Measurements from ENCODE around the gene LRP1.
"Not testable (repeated sequence)": the region's sequence is repeated elsewhere in the genome, so short reads cannot be mapped to it uniquely, and the experiment has no call there.

The LRP1 gene

GRCh38 chr12:57112492-57113294 lies 15.6 kb upstream of the LRP1 start:
- no peak for DNase-seq

GRCh38 chr12:57116580-57117281 lies 11.6 kb upstream of the LRP1 start:
- no peak for DNase-seq

- DNase-seq: peak; percentile 82
Measured at GRCh38 chr12:57118711-57119271, 9.5 kb upstream of the LRP1 start.

- DNase-seq: no peak
Measured at GRCh38 chr12:57119294-57120085, 8.8 kb upstream of the LRP1 start.

- DNase-seq: not testable (repeated sequence)
Measured at GRCh38 chr12:57120718-57121117, 7.6 kb upstream of the LRP1 start.

GRCh38 chr12:57123813-57124212 lies 4.5 kb upstream of the LRP1 start:
- DNase-seq: no peak

GRCh38 chr12:57124261-57124877 lies 3.9 kb upstream of the LRP1 start:
- DNase-seq: peak; percentile 65

- no peak for DNase-seq
Measured at GRCh38 chr12:57126061-57126460, 2.2 kb upstream of the LRP1 start.

- no peak for DNase-seq
Measured at GRCh38 chr12:57126561-57126960, 1.7 kb upstream of the LRP1 start.

GRCh38 chr12:57127101-57127725 lies 1.1 kb upstream of the LRP1 start:
- DNase-seq: peak; percentile 27

- DNase-seq: no peak
Measured at GRCh38 chr12:57128519-57129247, 400 bp downstream of the LRP1 start.

GRCh38 chr12:57129321-57129842 lies 1.1 kb downstream of the LRP1 start:
- DNase-seq: no peak

- DNase-seq: peak; percentile 84
Measured at GRCh38 chr12:57129889-57130288, 1.6 kb downstream of the LRP1 start.

GRCh38 chr12:57130941-57131340 lies 2.7 kb downstream of the LRP1 start:
- DNase-seq: no peak

GRCh38 chr12:57131896-57132744 lies 3.8 kb downstream of the LRP1 start:
- DNase-seq: no peak

GRCh38 chr12:57133013-57133569 lies 4.8 kb downstream of the LRP1 start:
- DNase-seq: no peak

GRCh38 chr12:57133916-57134315 lies 5.6 kb downstream of the LRP1 start:
- DNase-seq: no peak

GRCh38 chr12:57134949-57135348 lies 6.7 kb downstream of the LRP1 start:
- DNase-seq: no peak

- DNase-seq: no peak
Measured at GRCh38 chr12:57135527-57136326, 7.4 kb downstream of the LRP1 start.
